ENCODE data around the gene CRYAA. TPM values are rescaled to one million over a fixed set of nuclear protein-coding genes. Genes with fewer than 3 reads are reported as not detected.
A peak's percentile ranks its signal among the peaks of the same experiment; 100 is the strongest.

CRYAA gene
- total and polyA plus RNA-seq, 2 of the 8 experiments (the other 6 are each of a cell fraction or from before 2014, with no cell fraction given), result not detected

DNA sequence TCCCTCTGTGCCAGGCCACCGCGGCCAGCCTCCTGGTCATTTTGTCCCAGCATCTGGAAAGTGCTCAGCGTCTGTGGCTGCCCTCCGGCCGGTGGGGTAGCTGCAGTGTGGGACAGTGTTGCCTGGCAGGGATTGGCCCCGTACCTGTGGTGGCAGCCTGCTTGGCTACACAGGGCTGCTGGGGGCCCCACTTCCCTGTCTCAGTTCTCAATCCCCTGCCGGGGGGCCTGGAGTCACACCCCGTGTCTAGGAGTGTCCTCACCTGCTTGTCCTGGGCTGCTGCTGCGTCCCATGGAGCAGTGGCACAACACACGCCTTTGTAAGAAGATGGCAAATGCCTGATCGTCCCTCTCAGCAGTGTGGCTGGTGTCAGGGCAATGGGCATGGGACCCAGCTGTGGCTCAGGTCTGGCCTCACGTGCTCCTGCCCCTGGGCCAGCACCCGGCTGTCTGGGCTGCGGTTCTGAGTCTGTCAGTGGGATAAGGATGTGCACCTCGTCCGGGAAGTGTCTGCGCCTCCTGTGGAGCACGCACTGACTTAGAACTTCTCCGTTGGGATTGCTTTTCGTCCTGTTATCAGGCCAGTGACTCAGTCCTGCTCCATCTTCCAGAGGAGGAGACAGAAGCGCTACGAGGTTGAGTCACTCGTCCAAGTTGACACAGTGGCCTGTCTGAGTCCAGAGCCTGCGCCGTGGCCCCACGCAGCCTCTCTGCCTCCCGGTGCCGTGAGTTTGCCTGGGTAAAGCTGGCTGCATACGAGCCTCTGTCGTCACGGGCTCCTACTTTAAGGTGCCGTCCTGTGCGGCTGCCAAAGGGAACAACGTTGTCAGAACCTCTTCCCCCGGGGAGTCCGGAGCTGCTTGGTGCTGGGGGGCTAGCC lies 41.0 kb downstream of the CRYAA start:
- Histone ChIP-seq H2BK5ac (ENCODE audit: low read depth, low read length) (no peak overlapping the region), H3K56ac (replicated peaks; ENCODE audit: insufficient read length, low read depth, low read length) (no peak overlapping the region), H2BK15ac (ENCODE audit: low read length) (no peak overlapping the region), H3K79me2 (ENCODE audit: control insufficient read depth in 1 of 2, insufficient read depth in 2 of 2, low read length in 2 of 2) (no peaks in the 10 kb centered on the region), H3K4me2 (ENCODE audit: insufficient read depth in 1 of 2, low read depth in 2 of 2, low read length in 2 of 2) (no peak overlapping the region), H2AK5ac (ENCODE audit: low read depth, low read length) (no peak overlapping the region), H3K18ac (ENCODE audit: extremely low read depth, low read length) (no peak overlapping the region), H2AFZ (ENCODE audit: low read length) (no peak overlapping the region), H3K79me1 (ENCODE audit: low read depth, low read length) (no peaks in the 10 kb centered on the region), H3K14ac (ENCODE audit: insufficient read length) (no peak overlapping the region), H3K4me3 (ENCODE audit: extremely low read depth in 1 of 4, insufficient read depth in 2 of 4, low read depth in 3 of 4, low read length in 4 of 4) (no peak overlapping the region), H3K27me3 (replicated peaks in 1 of 4; ENCODE audit: control insufficient read depth in 3 of 4, extremely low read depth in 1 of 4, insufficient read depth in 3 of 4, low read length in 3 of 4) (no peaks in the 10 kb centered on the region), H4K8ac (ENCODE audit: extremely low read depth, insufficient read depth, low read length) (peak overlapping the region; percentile 2; the same call in 1 of the 2 replicates), H4K5ac (ENCODE audit: insufficient read length, low read depth, low read length) (no peak overlapping the region), H3K27ac (ENCODE audit: low read depth, low read length) (no peak overlapping the region), H3K23me2 (ENCODE audit: low read depth, low read length) (no peaks in the 10 kb centered on the region), H3K4me1 (replicated peaks in 1 of 4; ENCODE audit: control insufficient read depth in 3 of 4, insufficient read depth in 4 of 4, low read length in 3 of 4) (no peaks in the 10 kb centered on the region; a peak in 2 of 7 replicates), H3K9ac (replicated peaks in 1 of 4; ENCODE audit: extremely low read depth in 1 of 4, low read depth in 3 of 4, low read length in 3 of 4) (no peak overlapping the region; a peak in 2 of 7 replicates), H3K9me3 (ENCODE audit: insufficient read depth in 2 of 2, low read depth in 1 of 2, low read length in 1 of 2) (no peaks in the 10 kb centered on the region; a peak in 1 of 4 replicates), H4K20me1 (replicated peaks in 1 of 2; ENCODE audit: control insufficient read depth in 1 of 2, insufficient read depth in 2 of 2, low read length in 2 of 2) (no peaks in the 10 kb centered on the region), H2BK120ac (replicated peaks; ENCODE audit: low read depth, low read length) (no peak overlapping the region), H3K23ac (ENCODE audit: insufficient read length) (no peak overlapping the region), H3K36me3 (ENCODE audit: control insufficient read depth in 2 of 4, insufficient read depth in 4 of 4, low read length in 3 of 4) (no peaks in the 10 kb centered on the region), H2BK20ac (ENCODE audit: low read length) (no peak overlapping the region; the same call in 1 of the 2 replicates), H2BK12ac (ENCODE audit: low read depth, low read length) (peak overlapping the region; percentile 2; the same call in 1 of the 2 replicates), H4K91ac (replicated peaks; ENCODE audit: insufficient read length, low read length) (no peak overlapping the region), H3K4ac (replicated peaks; ENCODE audit: insufficient read length, low read depth, low read length) (no peak overlapping the region)
- 92% methylated on average over 36 of the region's 36 CpGs; no CpG with 5 or more reads in 1 of the 2 experiments for WGBS, 2 experiments (ENCODE audit: extremely low coverage in 1 of 2, insufficient coverage in 1 of 2, insufficient read length in 1 of 2, insufficient replicate concordance in 2 of 2, low coverage in 1 of 2, low lambda C conversion rate in 2 of 2, missing lambda C conversion rate in 1 of 2)
- no peak for FAIRE-seq
- ChIA-PET CTCF (ENCODE audit: partially characterized antibody) (interaction anchor here (1.2 kb wide), 2 partner anchors 18 to 59 kb away, joined by 4 to 8 read pairs; no protein-coding TSS in a partner anchor), POLR2A (ENCODE audit: partially characterized antibody) (no interaction called here)
- DNase-seq (ENCODE audit: low read depth in 1 of 2, low spot score in 2 of 2), result no peak
- TF ChIP-seq SP1 (IDR thresholded peaks at IDR 0.05; ENCODE audit: low read depth, low read length) (no peak), KDM4A (IDR thresholded peaks at IDR 0.05; ENCODE audit: low read depth, low read length, severe bottlenecking) (no peak)
